GM23248 (cell line): Measurements from ENCODE around the gene MOB4.

Experiments used
- EZH2 ChIP-seq: fragments of 200-600 bp; sonication (generic); IDR thresholded peaks from 2 replicates; pipeline ENCODE4 v1.6.1; 2018; ENCODE audit warnings: antibody characterized with exemption, mild to moderate bottlenecking; ENCODE audit not compliant: insufficient read depth, poor library complexity, severe bottlenecking
- EZH2phosphoT487 ChIP-seq: fragments of 200-600 bp; sonication (generic); IDR thresholded peaks from 2 replicates; pipeline ENCODE4 v1.6.1; 2018; ENCODE audit warnings: antibody characterized with exemption, moderate library complexity, mild to moderate bottlenecking, low read depth; ENCODE audit not compliant: insufficient read depth

DNA sequence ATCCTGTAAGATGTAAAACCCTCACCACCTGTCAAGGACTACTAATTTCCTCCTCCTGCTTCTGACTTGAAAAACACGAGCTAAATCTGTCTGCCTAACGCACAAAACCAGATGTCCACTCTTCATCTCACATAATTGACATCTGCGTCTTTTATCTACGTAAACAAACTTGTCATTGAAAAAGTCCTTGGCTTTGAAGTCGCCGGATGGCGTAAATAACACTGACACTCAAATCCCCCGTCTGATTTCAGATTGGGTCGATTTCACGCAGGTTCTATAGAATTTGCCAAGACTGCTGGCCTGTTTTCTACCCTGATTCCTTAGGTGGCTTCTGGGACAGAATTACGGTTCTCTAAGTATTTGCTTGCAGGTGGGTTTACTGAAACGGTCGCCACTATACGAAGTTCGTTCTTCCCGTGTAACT is 539 bp upstream of the MOB4 start:
- TF ChIP-seq EZH2phosphoT487 (no peak), EZH2 (no peak)
